ENCODE results near the gene RASGRF2. TPM values are rescaled to one million over a fixed set of nuclear protein-coding genes. Genes with fewer than 3 reads are reported as not detected.

RASGRF2 gene
- polyA plus RNA-seq, 2 donors: 0.40 to 0.69 TPM

DNA sequence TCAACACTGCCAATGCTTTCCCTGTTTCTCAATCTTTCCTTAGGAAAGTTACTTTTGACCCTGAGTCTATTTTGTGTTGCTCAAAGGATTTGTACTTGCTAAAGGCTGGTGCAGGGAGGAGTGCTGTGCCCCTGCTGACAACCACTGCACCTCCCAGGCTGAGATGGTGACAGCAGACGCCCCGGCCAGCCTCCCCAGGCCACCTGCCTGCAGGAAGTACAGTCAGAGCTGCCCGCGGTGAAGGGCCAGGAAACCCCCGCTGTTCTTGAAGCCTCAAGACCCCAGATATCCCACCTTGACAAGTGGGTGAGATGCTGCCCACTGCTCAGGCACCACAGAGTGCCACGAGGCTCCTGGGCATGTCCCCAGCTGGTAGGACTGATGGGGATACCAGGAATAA, 228.8 kb downstream of the RASGRF2 start:
- peaks cover 0 to 2% of the 10 kb centered on the region in 2 donors for H3K4me1 ChIP-seq (ENCODE audit: control insufficient read depth in 2 of 2, insufficient read depth in 2 of 2, low read length in 1 of 2)
- no peak overlapping the region for H3K4me3 ChIP-seq (ENCODE audit: low read depth in 1 of 2, low read length in 2 of 2)
- 58 to 66% methylated on average over 6 of the region's 6 CpGs for WGBS, 2 donors
- no peak overlapping the region for H3K27ac ChIP-seq (ENCODE audit: low read depth in 2 of 2, low read length in 1 of 2)
- H3K27me3 ChIP-seq (ENCODE audit: control insufficient read depth in 1 of 2, insufficient read depth in 2 of 2, low read length in 2 of 2): no peaks in the 10 kb centered on the region
- H3K9me3 ChIP-seq (ENCODE audit: control insufficient read depth in 2 of 2, insufficient read depth in 1 of 2, low read depth in 1 of 2, low read length in 1 of 2): no peaks in the 10 kb centered on the region
- no peaks in the 10 kb centered on the region for H3K36me3 ChIP-seq (ENCODE audit: control insufficient read depth in 2 of 2, insufficient read depth in 2 of 2, low read length in 1 of 2)

DNA sequence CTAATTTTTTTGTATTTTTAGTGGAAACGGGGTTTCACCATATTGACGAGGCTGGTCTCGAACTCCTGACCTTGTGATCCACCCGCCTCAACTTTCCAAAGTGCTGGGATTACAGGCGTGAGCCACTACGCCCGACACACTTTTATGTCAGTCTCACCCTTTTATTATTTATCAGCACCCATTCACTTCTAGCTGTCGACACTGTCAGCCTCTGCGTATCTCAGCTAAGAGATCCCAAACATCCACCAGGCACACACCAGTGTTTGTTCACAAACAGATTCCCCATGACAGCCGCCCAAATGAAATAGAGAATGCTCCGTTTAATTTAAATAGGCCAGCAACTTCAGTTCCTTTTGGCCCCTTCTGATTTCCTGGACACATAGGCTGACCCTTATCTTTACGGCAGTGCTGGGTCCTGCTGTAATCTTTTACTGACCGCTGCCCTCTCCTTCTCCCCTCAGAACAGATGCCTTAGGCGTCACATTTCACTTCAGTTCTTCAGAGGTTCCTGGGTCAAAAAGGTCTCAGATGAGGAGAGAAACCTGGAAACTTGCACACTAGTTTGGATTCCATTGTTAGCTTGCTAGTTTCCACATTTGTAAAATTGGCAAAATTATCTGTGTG, 229.8 kb downstream of the RASGRF2 start:
- Histone ChIP-seq H3K9me3 (ENCODE audit: control insufficient read depth in 2 of 2, insufficient read depth in 1 of 2, low read depth in 1 of 2, low read length in 1 of 2) (no peaks in the 10 kb centered on the region), H3K4me3 (ENCODE audit: low read depth in 1 of 2, low read length in 2 of 2) (no peak overlapping the region), H3K27ac (ENCODE audit: low read depth in 2 of 2, low read length in 1 of 2) (no peak overlapping the region), H3K36me3 (ENCODE audit: control insufficient read depth in 2 of 2, insufficient read depth in 2 of 2, low read length in 1 of 2) (no peaks in the 10 kb centered on the region), H3K27me3 (ENCODE audit: control insufficient read depth in 1 of 2, insufficient read depth in 2 of 2, low read length in 2 of 2) (no peaks in the 10 kb centered on the region), H3K4me1 (ENCODE audit: control insufficient read depth in 2 of 2, insufficient read depth in 2 of 2, low read length in 1 of 2) (peaks cover 2% of the 10 kb centered on the region in 2 donors)
- 78 to 82% methylated on average over 14 of the region's 14 CpGs for WGBS, 2 donors

DNA sequence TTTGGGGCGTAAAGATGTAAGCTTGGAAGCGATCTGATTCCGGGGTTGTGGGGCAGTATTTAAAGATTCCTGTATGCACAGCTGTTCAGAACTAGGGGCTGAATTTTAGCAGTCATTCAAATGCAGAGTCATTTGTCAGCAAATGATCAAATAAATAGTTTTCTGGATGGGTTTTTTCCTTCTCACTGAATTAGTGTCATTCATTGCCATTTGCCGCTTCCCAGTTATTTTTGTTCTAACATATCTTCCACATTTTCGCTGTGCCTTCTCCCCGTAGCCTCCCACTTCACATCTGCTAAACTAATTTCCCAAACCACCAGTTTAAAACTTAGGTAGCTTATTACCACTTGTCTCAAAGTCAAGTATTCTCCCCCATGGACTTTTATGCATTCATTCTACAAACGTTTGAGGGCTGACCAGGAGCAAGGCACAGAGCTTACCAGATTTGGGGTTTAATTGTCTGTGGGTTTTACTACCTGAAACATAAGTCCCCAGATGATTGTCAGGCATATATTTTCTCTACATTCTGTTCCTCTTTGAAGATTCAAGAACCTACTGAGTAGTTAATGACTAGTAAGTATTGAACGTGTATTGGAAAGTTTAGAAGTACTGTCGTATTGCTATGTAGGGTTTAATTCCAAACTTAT, 231.7 kb downstream of the RASGRF2 start:
- Histone ChIP-seq H3K27me3 (ENCODE audit: control insufficient read depth in 1 of 2, insufficient read depth in 2 of 2, low read length in 2 of 2) (no peaks in the 10 kb centered on the region), H3K4me1 (ENCODE audit: control insufficient read depth in 2 of 2, insufficient read depth in 2 of 2, low read length in 1 of 2) (peaks cover 2 to 3% of the 10 kb centered on the region in 2 donors), H3K27ac (ENCODE audit: low read depth in 2 of 2, low read length in 1 of 2) (no peak overlapping the region), H3K4me3 (ENCODE audit: low read depth in 1 of 2, low read length in 2 of 2) (no peak overlapping the region), H3K36me3 (ENCODE audit: control insufficient read depth in 2 of 2, insufficient read depth in 2 of 2, low read length in 1 of 2) (no peaks in the 10 kb centered on the region), H3K9me3 (ENCODE audit: control insufficient read depth in 2 of 2, insufficient read depth in 1 of 2, low read depth in 1 of 2, low read length in 1 of 2) (no peaks in the 10 kb centered on the region)
- WGBS, 2 donors: 87 to 92% methylated on average over 9 of the region's 9 CpGs

DNA sequence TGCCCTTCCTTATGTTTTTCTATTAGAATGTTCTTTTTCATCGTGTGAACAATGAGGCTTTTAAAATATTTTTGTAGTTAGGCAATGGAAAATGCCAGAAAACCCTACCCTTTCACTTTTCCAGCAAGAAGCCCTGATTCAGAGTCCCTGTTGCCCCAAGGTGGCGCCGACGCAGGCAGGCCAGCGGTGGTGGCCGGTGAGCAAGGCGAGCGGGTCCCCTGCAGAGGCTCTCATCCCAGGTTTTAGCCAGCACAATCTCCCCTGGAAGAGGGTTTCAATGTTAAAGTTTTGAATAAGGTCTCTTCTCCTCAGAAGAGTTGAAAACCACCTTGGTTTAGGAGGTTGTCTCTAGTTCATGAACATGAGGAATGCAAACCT, 232.2 kb downstream of the RASGRF2 start:
- H3K27me3 ChIP-seq (ENCODE audit: control insufficient read depth in 1 of 2, insufficient read depth in 2 of 2, low read length in 2 of 2): no peaks in the 10 kb centered on the region
- no peaks in the 10 kb centered on the region for H3K9me3 ChIP-seq (ENCODE audit: control insufficient read depth in 2 of 2, insufficient read depth in 1 of 2, low read depth in 1 of 2, low read length in 1 of 2)
- no peaks in the 10 kb centered on the region for H3K36me3 ChIP-seq (ENCODE audit: control insufficient read depth in 2 of 2, insufficient read depth in 2 of 2, low read length in 1 of 2)
- H3K4me3 ChIP-seq (ENCODE audit: low read depth in 1 of 2, low read length in 2 of 2): no peak overlapping the region
- H3K27ac ChIP-seq (ENCODE audit: low read depth in 2 of 2, low read length in 1 of 2): no peak overlapping the region
- peaks cover 2 to 3% of the 10 kb centered on the region in 2 donors for H3K4me1 ChIP-seq (ENCODE audit: control insufficient read depth in 2 of 2, insufficient read depth in 2 of 2, low read length in 1 of 2)
- 76 to 78% methylated on average over 8 of the region's 8 CpGs for WGBS, 2 donors

DNA sequence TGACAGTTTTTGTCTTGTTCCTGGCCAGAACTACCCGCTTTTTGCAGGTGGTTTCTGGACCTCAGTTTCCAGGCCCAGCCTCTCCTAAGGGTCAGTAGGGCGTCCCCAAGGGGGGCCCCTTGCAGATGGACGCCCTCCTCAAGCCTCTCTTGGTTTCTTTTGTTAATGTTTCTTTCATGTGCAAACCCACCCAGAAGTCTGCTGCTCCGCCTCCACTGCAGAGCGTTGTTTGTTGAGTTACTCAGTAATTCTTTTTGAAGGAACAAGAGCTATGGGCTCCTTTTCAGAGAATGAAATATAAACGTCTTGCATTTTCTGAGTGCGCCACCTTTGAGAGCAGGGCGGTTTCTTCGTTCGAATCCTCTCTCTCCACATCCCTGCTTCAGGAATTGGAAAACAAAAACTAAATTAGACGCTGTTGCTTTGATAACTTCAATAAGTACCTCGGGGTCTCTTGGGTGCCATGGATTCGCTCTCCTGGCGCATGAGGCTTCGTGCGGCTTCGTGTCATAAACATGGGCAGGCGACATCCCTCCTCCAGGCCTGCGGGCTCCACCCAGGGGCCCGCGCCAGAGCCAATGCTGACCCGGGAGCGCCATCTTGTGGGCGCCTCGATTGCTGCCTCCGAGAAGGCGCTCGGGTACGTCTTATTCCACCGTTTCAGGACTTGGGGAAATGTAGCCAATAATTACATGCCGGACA, 234.6 kb downstream of the RASGRF2 start:
- WGBS, 2 donors: 23 to 24% methylated on average over 31 of the region's 31 CpGs
- no peak overlapping the region for H3K4me3 ChIP-seq (ENCODE audit: low read depth in 1 of 2, low read length in 2 of 2)
- H3K27me3 ChIP-seq (ENCODE audit: control insufficient read depth in 1 of 2, insufficient read depth in 2 of 2, low read length in 2 of 2): no peaks in the 10 kb centered on the region

DNA sequence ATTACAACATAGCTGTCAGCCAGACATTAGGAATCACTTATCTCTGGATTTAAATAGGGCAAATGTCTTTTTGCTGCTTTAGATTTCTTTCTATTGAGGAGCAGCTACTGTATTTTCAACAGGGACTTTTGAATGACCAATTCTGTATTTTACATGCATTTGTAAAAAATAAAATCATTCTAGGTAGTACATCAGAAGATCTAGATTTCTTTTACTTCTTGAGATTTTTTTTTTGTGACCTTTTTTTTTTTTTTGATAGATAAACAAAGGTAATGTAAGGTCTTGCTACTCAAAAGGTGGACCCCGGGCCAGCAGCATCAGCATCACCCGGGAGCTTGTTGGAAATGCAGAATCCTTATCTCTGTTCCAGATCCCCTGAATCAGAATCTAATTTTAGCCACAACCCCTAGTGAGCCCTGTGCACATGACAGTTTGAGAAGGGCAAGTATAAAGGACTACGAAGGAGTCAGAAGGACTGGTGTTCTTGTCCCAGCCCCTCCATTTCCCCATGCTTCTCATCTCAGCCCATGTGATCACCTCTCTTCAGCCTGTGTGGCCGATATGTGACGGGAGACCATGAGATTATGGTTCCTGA, 235.3 kb downstream of the RASGRF2 start:
- 79 to 80% methylated on average over 5 of the region's 5 CpGs for WGBS, 2 donors

More for the DNA sequence above, 234.6 kb downstream of the RASGRF2 start:
- no peaks in the 10 kb centered on the region for H3K36me3 ChIP-seq (ENCODE audit: control insufficient read depth in 2 of 2, insufficient read depth in 2 of 2, low read length in 1 of 2)
- no peaks in the 10 kb centered on the region for H3K9me3 ChIP-seq (ENCODE audit: control insufficient read depth in 2 of 2, insufficient read depth in 1 of 2, low read depth in 1 of 2, low read length in 1 of 2)
- H3K4me1 ChIP-seq (ENCODE audit: control insufficient read depth in 2 of 2, insufficient read depth in 2 of 2, low read length in 1 of 2): peaks cover 0 to 3% of the 10 kb centered on the region in 2 donors
- no peak overlapping the region for H3K27ac ChIP-seq (ENCODE audit: low read depth in 2 of 2, low read length in 1 of 2)

DNA sequence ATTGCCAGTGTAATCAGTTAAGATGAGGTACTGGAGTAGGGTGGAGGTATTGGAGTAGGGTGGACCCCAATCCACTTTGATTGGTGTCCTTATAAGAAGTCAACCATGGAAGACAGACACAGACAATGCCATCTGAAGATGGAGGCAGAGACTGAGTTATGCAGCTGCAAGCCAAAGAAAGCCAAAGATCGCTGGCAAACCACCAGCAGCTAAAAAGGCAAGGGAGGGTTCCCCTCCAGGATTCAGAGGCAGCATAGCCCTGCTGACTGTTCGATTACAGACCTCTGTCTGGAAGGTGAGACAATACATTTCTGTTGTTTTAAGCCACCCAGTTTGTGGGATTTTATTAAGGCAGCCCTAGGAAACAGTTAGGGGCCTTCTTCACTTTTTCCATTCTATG, 242.5 kb downstream of the RASGRF2 start:
- Histone ChIP-seq H3K27ac (ENCODE audit: low read depth in 2 of 2, low read length in 1 of 2) (no peak overlapping the region), H3K36me3 (ENCODE audit: control insufficient read depth in 2 of 2, insufficient read depth in 2 of 2, low read length in 1 of 2) (no peaks in the 10 kb centered on the region), H3K4me3 (ENCODE audit: low read depth in 1 of 2, low read length in 2 of 2) (no peak overlapping the region), H3K9me3 (ENCODE audit: control insufficient read depth in 2 of 2, insufficient read depth in 1 of 2, low read depth in 1 of 2, low read length in 1 of 2) (no peaks in the 10 kb centered on the region), H3K4me1 (ENCODE audit: control insufficient read depth in 2 of 2, insufficient read depth in 2 of 2, low read length in 1 of 2) (no peaks in the 10 kb centered on the region), H3K27me3 (ENCODE audit: control insufficient read depth in 1 of 2, insufficient read depth in 2 of 2, low read length in 2 of 2) (peaks cover 0 to 2% of the 10 kb centered on the region in 2 donors)
- WGBS, 2 donors: 42 to 43% methylated on average over 2 of the region's 2 CpGs

More for the DNA sequence above, 235.3 kb downstream of the RASGRF2 start:
- Histone ChIP-seq H3K27ac (ENCODE audit: low read depth in 2 of 2, low read length in 1 of 2) (no peak overlapping the region), H3K27me3 (ENCODE audit: control insufficient read depth in 1 of 2, insufficient read depth in 2 of 2, low read length in 2 of 2) (no peaks in the 10 kb centered on the region), H3K36me3 (ENCODE audit: control insufficient read depth in 2 of 2, insufficient read depth in 2 of 2, low read length in 1 of 2) (no peaks in the 10 kb centered on the region), H3K9me3 (ENCODE audit: control insufficient read depth in 2 of 2, insufficient read depth in 1 of 2, low read depth in 1 of 2, low read length in 1 of 2) (no peaks in the 10 kb centered on the region), H3K4me3 (ENCODE audit: low read depth in 1 of 2, low read length in 2 of 2) (no peak overlapping the region), H3K4me1 (ENCODE audit: control insufficient read depth in 2 of 2, insufficient read depth in 2 of 2, low read length in 1 of 2) (peaks cover 0 to 3% of the 10 kb centered on the region in 2 donors)

DNA sequence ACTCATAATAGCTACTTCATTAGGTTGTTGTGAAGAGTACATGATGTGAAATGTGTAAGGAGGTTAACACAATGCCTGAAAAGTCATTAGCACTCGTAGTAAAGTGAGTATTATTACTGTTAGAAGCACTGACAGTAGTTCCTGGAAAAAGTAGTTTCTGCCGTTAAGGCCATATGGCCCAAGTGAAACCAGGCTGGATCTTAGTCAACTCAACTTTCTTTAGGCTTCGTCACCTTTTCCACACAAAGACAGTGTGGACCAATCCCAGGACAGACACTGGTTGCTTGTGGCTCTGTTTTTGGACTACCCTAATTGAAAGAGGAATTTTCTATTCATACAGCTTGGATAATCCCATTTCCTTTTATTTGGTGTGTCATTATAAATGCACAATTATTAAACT, 243.6 kb downstream of the RASGRF2 start:
- Histone ChIP-seq H3K36me3 (ENCODE audit: control insufficient read depth in 2 of 2, insufficient read depth in 2 of 2, low read length in 1 of 2) (no peaks in the 10 kb centered on the region), H3K9me3 (ENCODE audit: control insufficient read depth in 2 of 2, insufficient read depth in 1 of 2, low read depth in 1 of 2, low read length in 1 of 2) (no peaks in the 10 kb centered on the region), H3K27ac (ENCODE audit: low read depth in 2 of 2, low read length in 1 of 2) (no peak overlapping the region), H3K4me1 (ENCODE audit: control insufficient read depth in 2 of 2, insufficient read depth in 2 of 2, low read length in 1 of 2) (no peaks in the 10 kb centered on the region), H3K27me3 (ENCODE audit: control insufficient read depth in 1 of 2, insufficient read depth in 2 of 2, low read length in 2 of 2) (peaks cover 0 to 2% of the 10 kb centered on the region in 2 donors), H3K4me3 (ENCODE audit: low read depth in 1 of 2, low read length in 2 of 2) (no peak overlapping the region)
- WGBS, 2 donors: 85% methylated on average over 3 of the region's 3 CpGs

DNA sequence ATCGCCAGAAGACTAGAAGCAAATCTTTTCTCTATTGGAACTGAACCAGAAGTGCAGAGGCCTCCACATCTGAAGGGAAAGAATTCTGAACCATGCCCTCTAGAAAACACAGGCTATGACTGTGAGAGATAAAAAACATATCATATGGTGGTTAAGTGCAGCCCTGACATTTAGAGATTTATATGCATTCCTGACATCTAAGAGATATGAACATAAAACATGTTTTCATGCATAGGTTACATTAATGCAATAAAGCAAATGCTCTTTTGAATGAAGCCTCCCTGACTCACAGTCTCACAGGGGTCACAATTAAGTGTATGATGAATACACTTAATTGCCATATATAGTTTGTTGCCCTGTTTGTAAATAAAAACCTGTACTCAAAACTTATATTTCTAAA, 244.0 kb downstream of the RASGRF2 start:
- WGBS, 2 donors: 95 to 97% methylated on average over 1 of the region's 1 CpG
- Histone ChIP-seq H3K4me1 (ENCODE audit: control insufficient read depth in 2 of 2, insufficient read depth in 2 of 2, low read length in 1 of 2) (no peaks in the 10 kb centered on the region), H3K9me3 (ENCODE audit: control insufficient read depth in 2 of 2, insufficient read depth in 1 of 2, low read depth in 1 of 2, low read length in 1 of 2) (no peaks in the 10 kb centered on the region), H3K27me3 (ENCODE audit: control insufficient read depth in 1 of 2, insufficient read depth in 2 of 2, low read length in 2 of 2) (peaks cover 0 to 2% of the 10 kb centered on the region in 2 donors), H3K27ac (ENCODE audit: low read depth in 2 of 2, low read length in 1 of 2) (no peak overlapping the region), H3K36me3 (ENCODE audit: control insufficient read depth in 2 of 2, insufficient read depth in 2 of 2, low read length in 1 of 2) (no peaks in the 10 kb centered on the region), H3K4me3 (ENCODE audit: low read depth in 1 of 2, low read length in 2 of 2) (no peak overlapping the region)
